Karpas-422 (cell line): ENCODE measurements around the gene ETNPPL. TPM values are rescaled to one million over a fixed set of nuclear protein-coding genes. Genes with fewer than 3 reads are reported as not detected.
A peak's percentile ranks its signal among the peaks of the same experiment; 100 is the strongest.

Experiments used
- DNase-seq: peaks from one replicate; pipeline ENCODE4 v3.0.0-alpha.2; 2015
- H2AFZ ChIP-seq: fragments of 200-600 bp; sonication (generic); 2 replicates; pipeline ENCODE4 v1.6.1; 2014; ENCODE audit warnings: antibody characterized with exemption, low read length, mixed read lengths
- H3K27ac ChIP-seq: fragments of 200-600 bp; sonication (generic); 2 replicates; pipeline ENCODE4 v1.5.1; 2014; ENCODE audit warnings: mild to moderate bottlenecking, low read length, moderate library complexity
- H3K27me3 ChIP-seq: fragments of 200-600 bp; sonication (generic); 2 replicates; pipeline ENCODE4 v1.6.1; 2014; ENCODE audit warnings: low read length, mixed read lengths
- H3K36me3 ChIP-seq: fragments of 200-600 bp; sonication (generic); 2 replicates; pipeline ENCODE4 v1.6.1; 2014; ENCODE audit warnings: low read length, mixed read lengths; ENCODE audit not compliant: insufficient read depth
- H3K4me1 ChIP-seq: fragments of 200-600 bp; sonication (generic); 2 replicates; pipeline ENCODE4 v1.6.1; 2014; ENCODE audit warnings: mild to moderate bottlenecking, low read length, mixed read lengths
- H3K4me2 ChIP-seq: fragments of 200-600 bp; sonication (generic); 2 replicates; pipeline ENCODE4 v1.6.1; 2014; ENCODE audit warnings: low read length, low read depth, mild to moderate bottlenecking; ENCODE audit not compliant: poor library complexity, severe bottlenecking
- H3K4me3 ChIP-seq: fragments of 200-600 bp; sonication (generic); 2 replicates; pipeline ENCODE4 v1.5.1; 2014; ENCODE audit warnings: mild to moderate bottlenecking, antibody characterized with exemption, low read length, mixed read lengths
- H3K79me2 ChIP-seq: fragments of 200-600 bp; sonication (generic); 2 replicates; pipeline ENCODE4 v1.6.1; 2014; ENCODE audit warnings: mild to moderate bottlenecking, low read length, mixed read lengths
- H3K9ac ChIP-seq: fragments of 200-600 bp; sonication (generic); 2 replicates; pipeline ENCODE4 v1.6.0; 2014; ENCODE audit warnings: low read length
- H3K9me2 ChIP-seq: fragments of 200-600 bp; sonication (generic), shearing (Covaris generic); replicated peaks from 2 replicates; pipeline ENCODE4 v1.6.0; 2014; ENCODE audit warnings: mild to moderate bottlenecking, low read length, moderate library complexity; ENCODE audit not compliant: insufficient read depth
- H3K9me3 ChIP-seq: fragments of 300-700, 200-600 bp; sonication (generic); 2 replicates; pipeline ENCODE4 v1.6.1; 2014; ENCODE audit warnings: low read length, mixed read lengths
- H4K20me1 ChIP-seq: fragments of 200-600 bp; sonication (generic); 2 replicates; pipeline ENCODE4 v1.6.1; 2014; ENCODE audit warnings: mild to moderate bottlenecking, antibody characterized with exemption, low read length, low read depth; ENCODE audit not compliant: insufficient read depth
- total RNA-seq: library from RNA; depleted of rRNA; stranded (reverse); fragments of >200 nt; shearing (Covaris generic); gene quantifications from 2 replicates; pipeline ENCODE4 v1.2.3, GENCODE V29; 2014; ENCODE audit warnings: low replicate concordance

Gene ETNPPL
- total RNA-seq, 1 experiment from 2014 or later: not detected

DNA sequence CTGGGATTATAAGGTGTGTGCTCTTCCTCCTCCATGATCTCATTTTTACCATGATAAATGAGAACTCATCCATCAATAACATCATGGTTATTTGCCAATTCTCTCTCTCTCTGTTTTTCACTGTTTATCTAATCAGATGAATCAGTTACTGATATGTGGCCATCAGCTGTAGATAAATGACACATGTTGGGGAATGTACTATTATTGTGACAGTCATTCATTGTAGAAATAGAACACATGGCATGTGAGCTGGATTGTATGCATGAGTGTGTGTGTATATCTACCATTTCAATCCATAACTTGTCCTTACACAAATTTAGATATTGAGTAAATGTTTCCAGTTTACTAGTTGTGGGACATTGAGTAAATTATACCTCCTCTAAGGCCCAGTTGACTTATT, 59.5 kb downstream of the ETNPPL start:
- no peaks in the 10 kb centered on the region for H3K9me3 ChIP-seq
- no peak overlapping the region for H2AFZ ChIP-seq
- DNase-seq: no peak
- H3K27me3 ChIP-seq: no peaks in the 10 kb centered on the region
- H4K20me1 ChIP-seq: no peaks in the 10 kb centered on the region
- no peaks in the 10 kb centered on the region for H3K4me1 ChIP-seq
- H3K79me2 ChIP-seq: no peaks in the 10 kb centered on the region
- H3K4me3 ChIP-seq: no peak overlapping the region
- H3K9me2 ChIP-seq: no peaks in the 10 kb centered on the region
- H3K27ac ChIP-seq: no peak overlapping the region
- no peak overlapping the region for H3K4me2 ChIP-seq
- no peak overlapping the region for H3K9ac ChIP-seq
- H3K36me3 ChIP-seq: no peaks in the 10 kb centered on the region

DNA sequence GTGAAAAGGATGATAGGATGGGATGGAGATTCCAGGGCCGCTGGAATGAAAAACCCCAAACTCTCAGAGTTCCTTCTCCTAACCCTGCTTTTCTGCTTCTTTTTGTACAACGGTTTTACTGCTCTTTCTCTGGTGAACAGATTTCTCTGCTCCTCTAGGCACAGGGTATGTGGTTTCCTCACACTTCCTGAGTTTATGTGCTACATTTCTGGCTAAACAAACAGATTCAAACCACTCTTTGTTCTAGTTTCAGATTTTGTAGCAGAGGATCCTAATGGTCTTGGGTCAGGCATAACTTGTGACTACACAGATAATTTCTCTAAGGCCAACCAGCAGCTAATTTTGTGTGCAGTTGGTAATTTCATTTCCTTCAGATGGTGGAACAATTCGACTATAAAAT, 59.9 kb downstream of the ETNPPL start:
- Histone ChIP-seq H3K4me1 (no peaks in the 10 kb centered on the region), H3K79me2 (no peaks in the 10 kb centered on the region), H3K9me3 (no peaks in the 10 kb centered on the region), H4K20me1 (no peaks in the 10 kb centered on the region), H3K4me3 (no peak overlapping the region), H3K9ac (no peak overlapping the region), H3K4me2 (no peak overlapping the region), H3K36me3 (no peaks in the 10 kb centered on the region), H3K27me3 (no peaks in the 10 kb centered on the region), H3K27ac (no peak overlapping the region), H3K9me2 (no peaks in the 10 kb centered on the region), H2AFZ (no peak overlapping the region)
- no peak for DNase-seq

DNA sequence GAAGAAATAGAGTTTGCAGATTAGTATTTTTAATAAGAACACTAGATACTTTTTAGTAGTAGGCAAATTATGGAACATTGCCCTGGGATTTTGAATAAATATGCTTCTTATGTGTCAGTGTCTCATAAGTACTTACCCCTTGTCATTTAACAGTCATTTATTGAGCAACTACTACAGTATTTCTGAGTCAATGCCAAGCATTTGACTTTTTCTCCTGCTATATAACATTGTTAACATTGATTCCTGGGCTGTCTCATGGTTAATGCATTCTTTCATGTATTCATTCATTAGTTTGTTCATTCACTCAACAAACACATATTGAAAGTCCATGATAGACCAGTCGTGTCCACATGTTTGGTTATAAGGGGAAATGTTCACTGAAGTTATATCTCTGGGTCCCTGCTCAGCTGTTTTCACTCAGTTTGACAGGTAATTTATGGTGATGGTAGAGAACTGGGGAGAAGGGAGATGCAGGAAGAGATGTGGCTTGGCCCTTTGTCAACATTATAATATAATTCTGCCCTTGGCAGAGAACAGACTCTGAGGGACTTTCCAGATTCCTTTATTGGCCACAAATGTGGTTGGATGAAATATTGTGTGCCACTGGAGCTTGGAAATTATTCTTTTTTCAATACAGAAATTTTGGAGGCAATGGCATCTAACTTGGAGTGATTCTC, 62.6 kb downstream of the ETNPPL start:
- Histone ChIP-seq H3K36me3 (no peaks in the 10 kb centered on the region), H4K20me1 (no peaks in the 10 kb centered on the region), H3K9ac (no peak overlapping the region), H3K27ac (no peak overlapping the region), H3K4me1 (no peaks in the 10 kb centered on the region), H3K79me2 (no peaks in the 10 kb centered on the region), H3K9me2 (no peaks in the 10 kb centered on the region), H3K4me3 (no peak overlapping the region), H3K27me3 (no peaks in the 10 kb centered on the region), H3K4me2 (no peak overlapping the region), H3K9me3 (no peaks in the 10 kb centered on the region), H2AFZ (no peak overlapping the region)
- no peak for DNase-seq

DNA sequence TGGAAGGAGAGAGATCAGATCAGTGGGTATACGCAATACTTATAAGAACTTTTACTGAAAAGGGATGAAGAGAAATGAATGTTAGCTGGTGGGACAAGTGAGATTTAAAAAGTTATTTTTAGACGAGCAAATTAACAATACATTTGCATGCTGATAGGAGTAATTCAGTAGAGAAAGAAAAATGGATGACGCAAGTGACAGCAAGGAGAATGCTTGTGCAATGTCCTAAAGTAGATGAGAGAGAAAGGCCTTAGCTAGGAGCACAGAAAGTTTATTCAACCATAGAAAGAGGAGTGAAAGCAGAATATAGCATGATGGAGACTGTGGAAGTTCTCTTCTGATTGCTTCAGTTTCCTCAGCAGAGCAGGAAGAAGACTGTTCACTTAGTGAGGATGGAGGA, 66.7 kb downstream of the ETNPPL start:
- no peaks in the 10 kb centered on the region for H3K4me1 ChIP-seq
- no peaks in the 10 kb centered on the region for H3K27me3 ChIP-seq
- no peak overlapping the region for H2AFZ ChIP-seq
- H4K20me1 ChIP-seq: no peaks in the 10 kb centered on the region
- DNase-seq: peak; percentile 2
- H3K9me2 ChIP-seq: no peaks in the 10 kb centered on the region
- H3K36me3 ChIP-seq: no peaks in the 10 kb centered on the region
- no peak overlapping the region for H3K27ac ChIP-seq
- no peak overlapping the region for H3K4me2 ChIP-seq
- no peaks in the 10 kb centered on the region for H3K9me3 ChIP-seq
- H3K4me3 ChIP-seq: no peak overlapping the region
- H3K9ac ChIP-seq: no peak overlapping the region
- no peaks in the 10 kb centered on the region for H3K79me2 ChIP-seq

DNA sequence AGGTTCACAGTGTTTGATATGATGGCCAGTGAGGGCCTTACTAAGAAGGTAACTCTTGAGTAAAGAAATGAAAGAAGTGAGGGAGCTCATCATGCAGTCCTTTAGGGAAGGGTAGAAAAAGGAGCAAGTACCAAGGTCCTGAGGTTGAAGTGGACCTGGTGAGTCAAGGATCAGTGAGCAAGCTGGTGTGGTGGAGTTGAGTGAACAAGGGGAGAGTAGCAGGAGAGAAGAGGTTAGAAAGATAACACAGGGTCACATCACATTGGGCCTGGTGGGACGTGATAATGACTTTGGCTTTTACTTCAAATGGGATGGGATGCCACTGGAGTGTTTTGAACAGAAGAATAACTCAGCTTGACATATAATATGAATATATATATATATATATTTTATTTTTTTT, 67.8 kb downstream of the ETNPPL start:
- no peak for DNase-seq
- no peaks in the 10 kb centered on the region for H3K9me2 ChIP-seq
- no peaks in the 10 kb centered on the region for H3K79me2 ChIP-seq
- no peaks in the 10 kb centered on the region for H3K9me3 ChIP-seq
- no peaks in the 10 kb centered on the region for H3K4me1 ChIP-seq
- no peaks in the 10 kb centered on the region for H3K27me3 ChIP-seq
- H3K4me3 ChIP-seq: no peak overlapping the region
- no peak overlapping the region for H2AFZ ChIP-seq
- H3K27ac ChIP-seq: no peak overlapping the region
- no peaks in the 10 kb centered on the region for H4K20me1 ChIP-seq
- H3K36me3 ChIP-seq: no peaks in the 10 kb centered on the region
- H3K9ac ChIP-seq: no peak overlapping the region
- H3K4me2 ChIP-seq: no peak overlapping the region

DNA sequence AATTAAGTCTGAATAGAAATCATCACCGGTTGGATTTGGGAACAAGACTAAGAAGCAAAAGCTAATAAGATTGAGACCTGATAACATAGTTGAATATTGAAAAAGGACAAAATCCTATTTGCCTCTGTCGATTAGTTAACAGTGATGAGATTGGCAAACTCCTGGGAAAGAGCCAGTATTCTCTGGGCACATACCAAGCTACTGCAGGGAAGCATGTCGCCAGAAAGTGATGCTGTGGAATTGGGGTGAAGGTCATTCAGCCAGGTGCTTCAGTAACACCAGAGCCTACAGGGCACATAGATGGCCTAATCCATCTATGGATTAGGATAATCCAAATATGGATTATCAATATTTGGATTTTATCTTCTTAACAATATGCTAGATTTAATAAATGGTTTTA, 68.4 kb downstream of the ETNPPL start:
- Histone ChIP-seq H3K36me3 (no peaks in the 10 kb centered on the region), H3K9me2 (no peaks in the 10 kb centered on the region), H3K4me1 (no peaks in the 10 kb centered on the region), H3K27ac (no peak overlapping the region), H3K4me2 (no peak overlapping the region), H2AFZ (no peak overlapping the region), H3K27me3 (no peaks in the 10 kb centered on the region), H3K79me2 (no peaks in the 10 kb centered on the region), H3K9ac (no peak overlapping the region), H3K4me3 (no peak overlapping the region), H3K9me3 (no peaks in the 10 kb centered on the region), H4K20me1 (no peaks in the 10 kb centered on the region)
- no peak for DNase-seq

DNA sequence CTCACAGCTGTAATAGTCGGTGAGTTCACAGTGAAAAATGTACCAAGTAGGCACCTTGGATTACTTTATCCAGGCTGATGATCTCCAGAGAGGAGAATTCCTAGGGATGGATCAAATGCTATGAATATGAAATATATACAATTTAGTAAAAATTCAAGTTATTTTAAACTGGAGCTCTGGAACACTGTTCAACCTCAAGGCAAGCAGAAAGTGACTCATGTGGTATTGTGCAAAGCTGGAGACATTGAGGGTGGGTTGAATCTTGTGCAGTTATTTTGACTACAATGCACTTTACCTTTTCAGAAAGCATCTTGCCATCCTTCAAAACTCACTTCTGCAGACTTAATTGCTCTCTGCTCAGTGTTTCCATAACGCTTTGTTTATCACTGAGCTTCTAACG, 69.0 kb downstream of the ETNPPL start:
- H2AFZ ChIP-seq: no peak overlapping the region
- H3K4me2 ChIP-seq: no peak overlapping the region
- no peaks in the 10 kb centered on the region for H3K9me2 ChIP-seq
- H4K20me1 ChIP-seq: no peaks in the 10 kb centered on the region
- no peak overlapping the region for H3K27ac ChIP-seq
- no peak for DNase-seq
- H3K9ac ChIP-seq: no peak overlapping the region
- H3K4me3 ChIP-seq: no peak overlapping the region
- H3K36me3 ChIP-seq: no peaks in the 10 kb centered on the region
- no peaks in the 10 kb centered on the region for H3K79me2 ChIP-seq
- no peaks in the 10 kb centered on the region for H3K9me3 ChIP-seq
- H3K4me1 ChIP-seq: no peaks in the 10 kb centered on the region
- H3K27me3 ChIP-seq: no peaks in the 10 kb centered on the region

DNA sequence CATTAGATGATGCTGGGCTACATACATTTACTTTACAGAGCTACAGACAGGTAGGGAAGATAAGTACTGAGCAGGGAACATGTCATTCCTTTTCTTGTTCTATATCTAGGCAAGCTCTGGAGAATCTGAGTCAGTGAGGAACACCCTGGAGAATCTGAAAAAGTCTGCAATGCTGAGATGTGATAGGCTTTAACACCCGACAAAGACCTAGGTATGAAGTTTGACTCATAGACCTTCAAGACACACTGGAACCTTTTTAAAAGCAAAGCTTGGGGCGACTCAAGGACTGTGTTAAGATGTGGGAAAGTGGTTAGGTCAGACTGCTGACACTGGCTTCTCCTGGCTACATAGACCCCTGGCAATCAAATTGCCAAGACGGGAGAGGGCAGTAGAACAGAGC, 69.6 kb downstream of the ETNPPL start:
- no peak for DNase-seq
- no peak overlapping the region for H3K27ac ChIP-seq

More for the DNA sequence above, 69.6 kb downstream of the ETNPPL start:
- no peaks in the 10 kb centered on the region for H3K36me3 ChIP-seq
- H3K27me3 ChIP-seq: no peaks in the 10 kb centered on the region
- no peak overlapping the region for H3K4me3 ChIP-seq
- H4K20me1 ChIP-seq: no peaks in the 10 kb centered on the region
- no peak overlapping the region for H2AFZ ChIP-seq
- no peak overlapping the region for H3K4me2 ChIP-seq
- H3K79me2 ChIP-seq: no peaks in the 10 kb centered on the region
- no peak overlapping the region for H3K9ac ChIP-seq
- H3K9me2 ChIP-seq: no peaks in the 10 kb centered on the region
- H3K4me1 ChIP-seq: no peaks in the 10 kb centered on the region
- H3K9me3 ChIP-seq: no peaks in the 10 kb centered on the region
